DND-41 (cell line): ENCODE results near the gene MAN1B1.

Experiments used
- ATAC-seq: fragments of 200-7000 bp; cut with Tn5 transposase; 3 replicates; pipeline ENCODE4 v1.9.1; 2021; ENCODE audit warnings: low read depth; ENCODE audit not compliant: insufficient read depth
- DNase-seq: peaks from one replicate; pipeline ENCODE4 v3.0.0-alpha.2; 2020
- H2AFZ ChIP-seq: 2 replicates; pipeline ENCODE4 v1.6.0; 2012; ENCODE audit warnings: low read depth, low read length
- H3K27ac ChIP-seq: 2 replicates; pipeline ENCODE4 v1.5.1; 2012; ENCODE audit warnings: low read length, inconsistent platforms
- H3K27me3 ChIP-seq: fragments of 200-600 bp; sonication (generic); 2 replicates; pipeline ENCODE4 v1.6.0; 2012; ENCODE audit warnings: low read length, mild to moderate bottlenecking, inconsistent platforms; ENCODE audit not compliant: insufficient read depth, poor library complexity
- H3K36me3 ChIP-seq: 2 replicates; pipeline ENCODE4 v1.5.1; 2012; ENCODE audit warnings: low read length, inconsistent platforms; ENCODE audit not compliant: insufficient read depth
- H3K4me1 ChIP-seq: 2 replicates; pipeline ENCODE4 v1.5.1; 2012; ENCODE audit warnings: mild to moderate bottlenecking, low read length; ENCODE audit not compliant: insufficient read depth
- H3K4me2 ChIP-seq: 2 replicates; pipeline ENCODE4 v1.6.0; 2012; ENCODE audit warnings: mild to moderate bottlenecking, moderate library complexity, low read length, inconsistent platforms; ENCODE audit not compliant: insufficient read depth
- H3K4me3 ChIP-seq, 2 experiments: fragments of 200-600 bp in 1 of 2; shearing (Covaris generic) in 1 of 2; 2 replicates each; pipeline ENCODE4 v1.5.1; 2012 to 2016; ENCODE audit warnings: inconsistent platforms in 2 of 2, low read length in 2 of 2, mild to moderate bottlenecking in 2 of 2, low read depth in 1 of 2, moderate library complexity in 1 of 2
- H3K79me2 ChIP-seq: 2 replicates; pipeline ENCODE4 v1.6.0; 2012; ENCODE audit warnings: low read length, inconsistent platforms; ENCODE audit not compliant: insufficient read depth
- H3K9ac ChIP-seq: 2 replicates; pipeline ENCODE4 v1.6.0; 2012; ENCODE audit warnings: low read depth, mild to moderate bottlenecking, inconsistent platforms, low read length, moderate library complexity
- H3K9me3 ChIP-seq: 2 replicates; pipeline ENCODE4 v1.5.1; 2012; ENCODE audit warnings: low read length, moderate library complexity, mild to moderate bottlenecking, inconsistent platforms; ENCODE audit not compliant: insufficient read depth, severe bottlenecking
- H4K20me1 ChIP-seq: 2 replicates; pipeline ENCODE4 v1.6.0; 2012; ENCODE audit warnings: low read length; ENCODE audit not compliant: insufficient read depth
- EZH2 ChIP-seq: IDR thresholded peaks from 3 replicates; pipeline ENCODE4 v1.6.1; 2012; ENCODE audit warnings: borderline replicate concordance, low read depth, mild to moderate bottlenecking, moderate library complexity, low read length, inconsistent platforms; ENCODE audit not compliant: severe bottlenecking
- TF ChIP-seq, protein P1 (sequence below): IDR thresholded peaks from 2 replicates; pipeline ENCODE4 v1.5.1; 2012; ENCODE audit warnings: borderline replicate concordance, low read length, moderate library complexity, mild to moderate bottlenecking; ENCODE audit not compliant: poor library complexity, severe bottlenecking; ENCODE audit errors: extremely low read depth

Gene MAN1B1

GRCh38 chr9:137053944-137054931 is 32.5 kb upstream of the MAN1B1 start, which contains the start of gene ENTPD2:
TSS of gene ENTPD2 (minus strand) at chr9:137054061. CDS start at chr9:137053997, 64 bp downstream.
- peaks cover 7% of the 10 kb centered on the region for H4K20me1 ChIP-seq
- H3K79me2 ChIP-seq, result no peaks in the 10 kb centered on the region
- H3K4me2 ChIP-seq, result no peak within 1 kb of the TSS
- H2AFZ ChIP-seq, result no peak within 1 kb of the TSS
- H3K27me3 ChIP-seq, result peaks cover 13% of the 10 kb centered on the region
- DNase-seq, result no peak
- no peaks in the 10 kb centered on the region for H3K4me1 ChIP-seq
- ATAC-seq, result no peak
- no peak within 1 kb of the TSS for H3K9ac ChIP-seq
- TF ChIP-seq, protein P1, sequence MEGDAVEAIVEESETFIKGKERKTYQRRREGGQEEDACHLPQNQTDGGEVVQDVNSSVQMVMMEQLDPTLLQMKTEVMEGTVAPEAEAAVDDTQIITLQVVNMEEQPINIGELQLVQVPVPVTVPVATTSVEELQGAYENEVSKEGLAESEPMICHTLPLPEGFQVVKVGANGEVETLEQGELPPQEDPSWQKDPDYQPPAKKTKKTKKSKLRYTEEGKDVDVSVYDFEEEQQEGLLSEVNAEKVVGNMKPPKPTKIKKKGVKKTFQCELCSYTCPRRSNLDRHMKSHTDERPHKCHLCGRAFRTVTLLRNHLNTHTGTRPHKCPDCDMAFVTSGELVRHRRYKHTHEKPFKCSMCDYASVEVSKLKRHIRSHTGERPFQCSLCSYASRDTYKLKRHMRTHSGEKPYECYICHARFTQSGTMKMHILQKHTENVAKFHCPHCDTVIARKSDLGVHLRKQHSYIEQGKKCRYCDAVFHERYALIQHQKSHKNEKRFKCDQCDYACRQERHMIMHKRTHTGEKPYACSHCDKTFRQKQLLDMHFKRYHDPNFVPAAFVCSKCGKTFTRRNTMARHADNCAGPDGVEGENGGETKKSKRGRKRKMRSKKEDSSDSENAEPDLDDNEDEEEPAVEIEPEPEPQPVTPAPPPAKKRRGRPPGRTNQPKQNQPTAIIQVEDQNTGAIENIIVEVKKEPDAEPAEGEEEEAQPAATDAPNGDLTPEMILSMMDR, result no peak
- no peak for TF ChIP-seq EZH2
- H3K9me3 ChIP-seq, result no peaks in the 10 kb centered on the region
- H3K27ac ChIP-seq, result no peak within 1 kb of the TSS
- no peaks in the 10 kb centered on the region for H3K36me3 ChIP-seq
- no peak within 1 kb of the TSS for H3K4me3 ChIP-seq

DNA sequence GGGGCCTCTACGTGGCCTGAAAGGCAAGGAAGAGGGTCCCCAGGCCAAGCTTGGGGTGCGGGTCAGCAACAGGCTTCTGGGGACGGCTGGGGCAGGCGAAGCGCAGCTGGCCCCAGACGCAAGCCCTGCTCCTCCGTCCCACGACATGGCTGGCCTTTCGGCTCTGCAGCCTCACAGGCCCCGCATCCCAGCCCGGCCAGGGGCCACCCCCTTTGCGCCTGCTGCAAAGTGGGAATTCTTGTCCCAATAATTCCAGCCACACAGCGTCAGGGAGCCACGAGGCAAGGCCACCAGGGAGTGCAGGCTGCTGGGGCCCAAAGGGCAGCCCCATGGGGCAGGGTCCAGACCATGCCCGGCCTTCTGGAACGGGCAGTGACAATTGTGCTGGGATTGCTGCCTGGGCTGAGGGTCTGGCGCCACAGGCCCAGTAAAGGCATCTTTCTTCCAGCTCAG is 31.8 kb upstream of the MAN1B1 start:
- H3K4me1 ChIP-seq, result no peaks in the 10 kb centered on the region
- DNase-seq, result no peak
- peaks cover 6% of the 10 kb centered on the region for H3K27me3 ChIP-seq
- H3K9me3 ChIP-seq, result no peaks in the 10 kb centered on the region
- no peak overlapping the region for H3K9ac ChIP-seq
- H3K27ac ChIP-seq, result no peak overlapping the region
- no peak overlapping the region for H3K4me2 ChIP-seq
- no peak for ATAC-seq
- H3K79me2 ChIP-seq, result no peaks in the 10 kb centered on the region
- H3K4me3 ChIP-seq, result no peak overlapping the region
- TF ChIP-seq, protein P1, result no peak
- TF ChIP-seq EZH2, result no peak
- peaks cover 4% of the 10 kb centered on the region for H4K20me1 ChIP-seq
- no peak overlapping the region for H2AFZ ChIP-seq
- H3K36me3 ChIP-seq, result no peaks in the 10 kb centered on the region

GRCh38 chr9:137055385-137056364 is 31.1 kb upstream of the MAN1B1 start:
- no peak overlapping the region for H2AFZ ChIP-seq
- no peak for TF ChIP-seq EZH2
- TF ChIP-seq, protein P1, result no peak
- no peak overlapping the region for H3K4me2 ChIP-seq
- no peaks in the 10 kb centered on the region for H3K27me3 ChIP-seq
- H3K4me3 ChIP-seq, result no peak overlapping the region
- H3K36me3 ChIP-seq, result no peaks in the 10 kb centered on the region
- H3K9me3 ChIP-seq, result no peaks in the 10 kb centered on the region
- no peak for ATAC-seq
- no peaks in the 10 kb centered on the region for H3K4me1 ChIP-seq
- H3K9ac ChIP-seq, result no peak overlapping the region
- H3K79me2 ChIP-seq, result no peaks in the 10 kb centered on the region
- H3K27ac ChIP-seq, result no peak overlapping the region
- no peaks in the 10 kb centered on the region; the same call in none of the 2 replicates for H4K20me1 ChIP-seq
- no peak for DNase-seq
